GM12878 (cell line): ENCODE results near the gene GLOD5.

Source experiments
- REST ChIP-seq: IDR thresholded peaks from 2 replicates; pipeline ENCODE4 v1.6.1; 2012; ENCODE audit warnings: mild to moderate bottlenecking, low read depth, low read length
- SMC3 ChIP-seq: IDR thresholded peaks from 2 replicates; pipeline ENCODE4 v1.6.1; 2011; ENCODE audit warnings: low read length, improper control_type of control experiment, borderline replicate concordance

- TF ChIP-seq REST (no peak), SMC3 (no peak; the same call in 1 of the 2 replicates)
These were observed at the start of gene GLOD5 for GRCh38 chrX:48761674-48762471.
